ENCODE measurements around the gene DISC1. TPM values are rescaled to one million over a fixed set of nuclear protein-coding genes. Genes with fewer than 3 reads are reported as not detected.

The DISC1 gene
- total RNA-seq, 1 donor from 2014 or later = 5.2 TPM

GRCh38 chr1:231860221-231861088 is 233.9 kb downstream of the DISC1 start:
- peaks cover 11% of the 10 kb centered on the region for H3K27me3 Mint-ChIP-seq
- H3K4me3 Mint-ChIP-seq (ENCODE audit: low read depth) = no peak overlapping the region
- H3K9me3 Mint-ChIP-seq (ENCODE audit: low read depth) = no peaks in the 10 kb centered on the region
- H3K36me3 Mint-ChIP-seq (ENCODE audit: insufficient read depth) = no peaks in the 10 kb centered on the region
- DNase-seq (ENCODE audit: low spot score, unreplicated experiment) = no peak
- H3K27ac Mint-ChIP-seq = no peak overlapping the region
- H3K4me1 Mint-ChIP-seq (ENCODE audit: low read depth) = peaks cover 3% of the 10 kb centered on the region
- no peak for TF ChIP-seq CTCF (IDR thresholded peaks at IDR 0.05; ENCODE audit: unreplicated experiment)

GRCh38 chr1:231861541-231862481 is 235.2 kb downstream of the DISC1 start:
- peaks cover 3% of the 10 kb centered on the region for H3K4me1 Mint-ChIP-seq (ENCODE audit: low read depth)
- H3K27ac Mint-ChIP-seq = no peak overlapping the region
- no peaks in the 10 kb centered on the region for H3K36me3 Mint-ChIP-seq (ENCODE audit: insufficient read depth)
- no peak for DNase-seq (ENCODE audit: low spot score, unreplicated experiment)
- peaks cover 14% of the 10 kb centered on the region for H3K27me3 Mint-ChIP-seq
- H3K4me3 Mint-ChIP-seq (ENCODE audit: low read depth) = no peak overlapping the region
- TF ChIP-seq CTCF (IDR thresholded peaks at IDR 0.05; ENCODE audit: unreplicated experiment) = no peak
- H3K9me3 Mint-ChIP-seq (ENCODE audit: low read depth) = no peaks in the 10 kb centered on the region

GRCh38 chr1:231862611-231863010 is 236.0 kb downstream of the DISC1 start:
- no peak overlapping the region for H3K27ac Mint-ChIP-seq
- H3K36me3 Mint-ChIP-seq (ENCODE audit: insufficient read depth) = no peaks in the 10 kb centered on the region
- no peak overlapping the region for H3K4me3 Mint-ChIP-seq (ENCODE audit: low read depth)
- TF ChIP-seq CTCF (IDR thresholded peaks at IDR 0.05; ENCODE audit: unreplicated experiment) = no peak
- peaks cover 16% of the 10 kb centered on the region for H3K27me3 Mint-ChIP-seq
- H3K4me1 Mint-ChIP-seq (ENCODE audit: low read depth) = peaks cover 1% of the 10 kb centered on the region
- no peak for DNase-seq (ENCODE audit: low spot score, unreplicated experiment)
- H3K9me3 Mint-ChIP-seq (ENCODE audit: low read depth) = no peaks in the 10 kb centered on the region

- TF ChIP-seq CTCF (IDR thresholded peaks at IDR 0.05; ENCODE audit: unreplicated experiment) = no peak
- DNase-seq (ENCODE audit: low spot score, unreplicated experiment) = no peak
- Mint-ChIP-seq H3K4me1 (ENCODE audit: low read depth) (no peaks in the 10 kb centered on the region), H3K4me3 (ENCODE audit: low read depth) (no peak overlapping the region), H3K36me3 (ENCODE audit: insufficient read depth) (no peaks in the 10 kb centered on the region), H3K27ac (no peak overlapping the region), H3K9me3 (ENCODE audit: low read depth) (no peaks in the 10 kb centered on the region), H3K27me3 (peaks cover 18% of the 10 kb centered on the region)
Measured at GRCh38 chr1:231865331-231865730, 238.7 kb downstream of the DISC1 start.

All from progenitor cell of endocrine pancreas (in vitro differentiated cells).